Measurements from ENCODE around the gene C1GALT1C1. TPM values are rescaled to one million over a fixed set of nuclear protein-coding genes. Genes with fewer than 3 reads are reported as not detected.

C1GALT1C1 gene
- total RNA-seq, 1 donor from 2014 or later: 14.7 TPM

DNA sequence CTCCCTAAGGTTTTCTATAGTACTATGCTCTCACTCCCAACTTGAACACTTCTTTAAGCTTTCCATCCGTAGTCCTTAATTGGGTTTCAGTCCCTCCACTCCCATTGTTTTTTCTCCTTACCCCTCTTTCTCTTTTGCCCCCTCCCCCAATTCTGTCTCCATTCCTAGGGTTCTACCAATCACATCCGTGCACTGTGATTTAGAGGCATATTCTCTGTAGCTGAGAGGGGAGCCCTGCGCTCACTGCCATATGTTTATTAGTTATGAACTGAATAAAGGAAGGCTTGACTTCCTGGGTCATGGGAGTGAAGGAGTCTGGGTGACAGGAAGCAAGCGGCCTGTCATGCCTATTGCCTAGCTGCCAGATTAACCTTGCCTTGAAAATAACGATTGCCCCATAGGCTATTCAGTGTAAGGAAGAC, 25.5 kb downstream of the C1GALT1C1 start:
- ATAC-seq: peak; percentile 70
- intact Hi-C loops (cut with DNase I): no loop called here
- DNase-seq (ENCODE audit: low spot score): no peak

DNA sequence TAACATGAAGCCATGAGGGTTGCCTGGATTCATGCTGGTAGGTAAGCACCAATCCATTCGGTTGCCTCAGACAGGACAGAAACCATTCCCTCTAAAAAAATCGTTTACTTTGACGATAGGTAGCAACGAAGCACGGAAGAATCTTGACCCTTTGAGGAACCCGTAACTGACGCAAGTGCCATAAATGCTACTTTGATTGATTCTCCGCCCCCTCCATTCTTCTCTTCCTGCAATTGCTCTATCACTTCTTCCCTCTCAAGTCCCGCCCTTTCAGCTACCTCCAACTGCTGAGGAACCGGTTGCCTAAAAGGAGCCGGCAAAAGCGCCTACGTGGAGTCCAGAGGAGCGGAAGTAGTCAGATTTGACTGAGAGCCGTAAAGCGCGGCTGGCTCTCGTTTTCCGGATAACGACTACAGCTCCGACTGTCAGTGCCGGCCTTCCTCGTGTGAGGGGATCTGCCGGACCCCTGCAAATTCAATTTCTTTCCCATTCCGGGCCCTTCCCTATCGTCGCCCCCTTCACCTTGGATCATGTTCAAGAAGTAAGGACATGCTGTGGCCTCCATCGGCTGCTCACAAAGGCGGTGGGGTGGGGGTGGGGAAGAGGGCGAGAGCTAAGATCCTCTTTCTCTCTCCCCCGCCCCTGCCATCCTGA, 26.0 kb downstream of the C1GALT1C1 start, which contains the start of gene MCTS1:
TSS of gene MCTS1 (plus strand) at position 395 of the 654 bp plus-strand sequence. CDS start at position 531, 136 bp downstream.
- ATAC-seq (peak; percentile 96), DNase-seq (ENCODE audit: low spot score) (peak; percentile 83)
- intact Hi-C loops (cut with DNase I): no loop called here

GRCh38 chrX:120585702-120586101, 44.2 kb downstream of the C1GALT1C1 start:
- ATAC-seq (no peak), DNase-seq (ENCODE audit: low spot score) (no peak)
- intact Hi-C loops (cut with DNase I): no loop called here

Other genes with a start within 250 kb of the C1GALT1C1 start
- gene LAMP2, start 160.8 kb downstream of the C1GALT1C1 start, total RNA-seq: 116 TPM
- 38.2 TPM for gene CUL4B, start 69.1 kb downstream of the C1GALT1C1 start, total RNA-seq
- 28.7 TPM for gene MCTS1, start 26.0 kb downstream of the C1GALT1C1 start, total RNA-seq
- gene CT47B1, start 245.8 kb upstream of the C1GALT1C1 start, total RNA-seq: not detected

Data from sciatic nerve (tissue), 2 donors.